Hematopoietic multipotent progenitor cell (in vitro differentiated cells): Measurements from ENCODE around the gene RFPL1. TPM values are rescaled to one million over a fixed set of nuclear protein-coding genes. Genes with fewer than 3 reads are reported as not detected.

ENCODE experiments used
- DNase-seq, 3 donors: peaks; one replicate each; pipeline ENCODE4 v3.0.0-alpha.2; 2011 to 2015; ENCODE audit warnings: low read depth in 2 of 3, low spot score in 2 of 3
- total RNA-seq: library from RNA; depleted of rRNA; stranded (reverse); fragments of >200 nt; gene quantifications from one replicate; pipeline ENCODE4 v1.2.3, GENCODE V29; 2012

The RFPL1 gene
- total RNA-seq, 1 donor: not detected

- no peak for DNase-seq
Observed at GRCh38 chr22:29435236-29436136, 2.9 kb upstream of the RFPL1 start.

DNA sequence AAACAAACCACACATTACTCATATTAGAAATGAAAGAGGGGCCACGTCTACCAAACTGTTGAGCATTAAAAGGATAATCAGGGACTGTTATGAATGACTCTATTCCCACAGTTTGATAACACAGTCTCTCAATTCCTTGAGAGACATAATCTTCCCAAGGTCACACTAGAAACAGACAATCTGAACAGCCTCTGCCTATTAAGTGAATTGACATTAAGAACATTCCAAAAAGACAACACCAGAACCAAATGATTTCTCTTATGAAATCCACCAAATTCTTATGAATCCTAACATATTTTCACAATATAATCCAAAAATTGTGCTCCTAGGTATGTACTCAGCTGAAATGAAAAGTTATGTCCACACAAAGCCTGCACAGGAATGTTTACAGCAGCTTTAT lies 4.6 kb downstream of the RFPL1 start:
- DNase-seq: no peak

GRCh38 chr22:29443452-29443851 lies 5.1 kb downstream of the RFPL1 start:
- no peak for DNase-seq

GRCh38 chr22:29443861-29444792 lies 5.7 kb downstream of the RFPL1 start:
- no peak for DNase-seq

DNA sequence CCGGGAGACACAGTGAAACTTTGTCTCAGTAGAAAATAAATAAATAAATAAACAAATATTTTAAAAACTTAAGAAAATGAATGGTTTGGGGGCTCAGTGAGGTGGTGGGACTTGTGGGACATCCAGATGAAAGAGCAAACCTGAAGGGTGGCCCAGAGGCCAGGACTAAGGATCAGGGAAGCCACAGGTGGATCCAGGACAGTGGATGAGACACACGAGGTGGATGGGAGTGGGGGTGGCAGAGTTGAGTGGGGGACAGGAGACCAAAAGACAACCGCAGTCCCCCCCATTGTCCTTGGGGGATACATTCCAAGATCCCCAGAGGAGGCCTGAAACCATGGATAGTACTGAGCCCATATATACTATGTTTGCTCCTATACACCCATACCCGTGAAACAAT lies 7.1 kb downstream of the RFPL1 start:
- DNase-seq: no peak

GRCh38 chr22:29447906-29448305 lies 9.5 kb downstream of the RFPL1 start:
- DNase-seq: no peak

GRCh38 chr22:29449296-29449875 lies 11.0 kb downstream of the RFPL1 start:
- DNase-seq: no peak

DNA sequence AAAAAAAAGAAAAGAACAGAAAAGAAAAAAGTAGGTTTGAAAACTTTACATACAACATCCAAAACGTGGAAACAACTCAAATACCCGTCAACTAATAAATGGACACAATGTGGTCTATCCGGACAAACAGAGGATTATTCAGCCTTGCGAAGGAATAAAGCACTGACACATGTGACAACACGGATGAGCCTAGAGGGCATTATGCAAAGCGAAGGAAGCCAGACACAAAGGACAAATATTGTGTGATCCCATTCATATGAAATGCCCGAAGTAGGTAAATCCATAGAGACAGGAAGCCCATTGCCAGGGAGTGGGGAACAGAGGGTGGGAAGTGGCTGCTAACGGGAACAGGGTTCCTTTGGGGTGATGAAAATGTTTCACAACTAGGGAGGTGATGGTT lies 11.8 kb downstream of the RFPL1 start:
- no peak for DNase-seq

DNA sequence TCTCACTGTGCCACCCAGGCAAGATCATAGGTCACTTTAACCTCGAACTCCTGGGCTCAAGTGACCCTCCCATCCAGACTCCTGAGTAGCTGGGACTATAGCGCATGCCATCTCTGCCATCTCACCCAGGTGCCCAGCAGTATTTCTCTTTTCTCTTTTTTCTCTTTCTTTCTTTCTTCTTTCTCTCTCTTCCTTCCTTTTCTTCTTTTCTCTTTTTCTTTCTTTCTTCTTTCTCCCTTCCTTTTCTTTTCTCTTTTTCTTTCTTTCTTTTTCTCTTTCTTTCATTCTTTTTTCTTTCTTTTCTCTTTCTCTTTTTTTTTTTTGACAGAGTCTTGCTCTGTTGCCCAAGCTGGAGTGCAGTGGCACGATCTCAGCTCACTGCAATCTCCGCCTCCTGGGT lies 13.5 kb downstream of the RFPL1 start:
- peak in 1 of 3 donors; percentile 19 for DNase-seq

DNA sequence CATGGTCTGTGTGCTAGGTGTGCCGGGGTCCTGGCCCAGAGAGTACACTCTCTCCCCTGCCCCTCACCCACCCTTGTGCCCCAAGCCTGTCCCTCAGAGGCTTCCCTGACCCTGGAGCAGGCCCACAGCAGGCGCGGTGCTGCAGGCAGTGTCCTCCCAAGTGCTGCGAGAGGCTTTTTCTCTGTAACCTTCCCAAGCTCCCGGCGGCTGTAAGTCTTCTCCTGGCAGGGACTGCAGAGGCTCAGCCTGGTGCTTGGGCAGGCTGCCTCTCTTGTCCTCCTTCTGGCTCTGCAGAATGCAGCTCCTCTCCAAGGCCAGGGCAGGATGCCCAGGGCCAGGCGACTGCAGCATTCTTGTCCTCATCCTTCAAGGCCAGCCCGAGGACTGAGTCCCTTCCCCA lies 15.9 kb downstream of the RFPL1 start:
- DNase-seq: no peak

DNA sequence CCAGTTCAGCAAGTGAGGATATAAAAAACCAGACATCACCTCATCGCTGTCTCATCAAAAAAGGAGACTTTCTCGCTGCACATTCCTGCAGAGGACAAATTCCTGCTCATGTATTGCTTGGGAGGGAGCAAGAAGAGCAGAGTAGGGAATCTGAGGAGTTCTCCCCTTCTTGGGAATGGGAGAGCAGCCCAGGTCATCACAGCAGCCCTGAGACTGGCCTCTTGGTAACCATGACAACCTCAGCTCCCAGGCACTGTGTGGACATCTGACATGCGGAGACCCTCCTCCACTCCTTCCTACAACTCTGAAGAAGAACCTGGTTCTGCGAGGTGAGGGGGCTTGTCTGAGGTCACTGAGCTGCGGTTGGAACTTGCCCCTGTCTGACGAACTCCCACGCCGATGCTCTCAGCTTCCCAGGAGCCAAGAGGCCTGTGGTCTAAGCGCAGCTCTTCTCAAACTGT lies 17.9 kb downstream of the RFPL1 start:
- DNase-seq: no peak

GRCh38 chr22:29457730-29458129 lies 19.3 kb downstream of the RFPL1 start:
- DNase-seq: peak in 1 of 3 donors; percentile 49

GRCh38 chr22:29458551-29458950 lies 20.2 kb downstream of the RFPL1 start:
- DNase-seq: no peak

GRCh38 chr22:29459773-29460172 lies 21.4 kb downstream of the RFPL1 start:
- no peak for DNase-seq

GRCh38 chr22:29461263-29461662 lies 22.9 kb downstream of the RFPL1 start:
- no peak for DNase-seq

DNA sequence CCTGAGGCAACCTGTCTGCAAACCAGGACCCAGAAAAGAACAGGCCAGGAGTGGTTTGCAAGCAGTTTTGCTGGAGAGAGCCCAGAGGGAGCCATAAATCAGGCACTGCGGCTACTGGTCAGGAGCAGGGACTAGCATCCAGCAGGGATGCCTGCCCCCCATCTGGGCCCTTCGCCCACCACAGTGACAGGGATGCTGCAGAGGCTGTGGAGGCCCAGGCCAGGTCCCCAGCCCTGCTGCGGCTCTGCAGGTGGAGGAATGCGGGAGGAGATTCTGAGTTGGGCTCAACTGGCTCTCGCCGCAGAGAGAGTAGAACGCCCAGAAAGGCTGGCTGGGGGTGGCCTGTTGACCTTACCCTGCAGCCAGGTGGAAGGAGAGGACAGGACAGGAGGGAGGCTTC lies 25.2 kb downstream of the RFPL1 start:
- no peak for DNase-seq

- no peak for DNase-seq
Observed at GRCh38 chr22:29464581-29464980, 26.2 kb downstream of the RFPL1 start.

DNA sequence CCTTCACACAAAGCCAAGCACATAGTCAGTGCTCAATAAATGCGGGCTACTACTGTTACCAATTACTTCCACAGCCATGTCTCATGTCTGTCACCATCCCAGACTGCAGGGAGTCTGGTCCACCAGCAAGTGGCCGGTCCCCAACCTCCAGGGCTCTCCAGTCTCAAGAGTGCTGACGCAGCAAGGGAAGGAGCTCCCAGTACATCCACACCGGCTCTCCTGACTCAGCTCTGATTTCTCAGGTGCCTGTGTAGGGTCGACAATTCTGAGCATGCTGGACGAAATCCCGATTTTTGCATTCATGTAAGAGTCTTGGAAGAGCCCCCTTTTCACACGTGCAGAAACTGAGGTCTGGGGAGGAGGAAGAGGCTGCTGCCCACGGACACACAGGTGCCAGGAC lies 31.4 kb downstream of the RFPL1 start:
- no peak for DNase-seq

DNA sequence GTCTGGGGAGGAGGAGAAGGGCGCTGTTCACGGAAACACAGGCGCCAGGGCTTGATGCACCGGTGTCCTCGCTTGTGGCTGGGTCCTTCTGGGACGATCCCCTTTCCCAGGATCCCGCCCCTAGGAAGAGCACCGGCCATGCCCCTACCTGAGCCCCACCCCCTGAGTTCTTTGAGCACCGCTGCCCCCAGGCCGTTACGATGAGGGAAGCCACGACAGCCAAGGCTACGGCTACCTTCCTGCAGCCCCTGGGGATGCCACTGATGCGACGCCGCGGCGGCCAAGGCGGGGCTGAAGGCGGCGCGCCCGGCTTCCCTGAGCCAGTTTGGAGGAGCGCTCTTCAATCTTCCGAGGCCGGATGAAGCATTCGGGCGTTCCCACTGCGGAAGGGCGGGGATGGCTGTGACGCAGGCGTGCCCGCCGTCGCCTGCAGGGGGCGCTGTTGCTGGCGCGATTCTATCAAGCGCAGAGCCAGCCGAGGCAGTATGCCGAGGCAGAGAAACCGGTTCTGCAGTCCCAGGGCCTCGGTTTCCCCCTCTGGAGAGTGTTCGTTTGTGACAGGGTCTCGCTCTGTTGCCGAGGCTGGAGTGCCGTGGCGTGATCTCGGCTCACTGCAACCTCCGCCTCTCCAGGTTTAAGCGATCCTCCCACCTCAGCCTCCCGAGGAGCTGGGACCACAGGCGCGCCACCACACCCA lies 31.9 kb downstream of the RFPL1 start:
- peak; percentile 42 to 61 (median 57) for DNase-seq

GRCh38 chr22:29473001-29473400 lies 34.6 kb downstream of the RFPL1 start:
- peak in 1 of 3 donors; percentile 38 for DNase-seq
